HepG2 (cell line): ENCODE measurements around the gene SPAG9. TPM values are rescaled to one million over a fixed set of nuclear protein-coding genes. Genes with fewer than 3 reads are reported as not detected.

ENCODE experiments used
- CREB1 ChIP-seq, 2 experiments: fragments of 450-650 bp in 1 of 2; IDR thresholded peaks; 2 replicates each; pipeline ENCODE4 v1.6.1; 2016 to 2017; ENCODE audit warnings: control low read depth in 1 of 2, mild to moderate bottlenecking in 1 of 2, missing compliant biosample characterization in 1 of 2, missing genetic modification characterization in 1 of 2
- EP300 ChIP-seq, 3 experiments: sonication (generic) in 1 of 3; formaldehyde crosslinking in 1 of 3; IDR thresholded peaks; 2 replicates each; pipeline versions ENCODE4 v1.5.1 to v1.6.1; 2011 to 2020; ENCODE audit warnings: low read depth in 2 of 3, low read length in 2 of 3, borderline replicate concordance in 1 of 3, improper control_type of control experiment in 1 of 3, mild to moderate bottlenecking in 1 of 3, missing genetic modification reagents in 1 of 3, moderate library complexity in 1 of 3
- GATAD2A ChIP-seq: IDR thresholded peaks from 2 replicates; pipeline ENCODE4 v1.6.1; 2016
- HMG20B ChIP-seq: conservative IDR thresholded peaks from 2 replicates; pipeline ENCODE4 v1.6.1; 2016; ENCODE audit warnings: missing genetic modification reagents, missing compliant biosample characterization
- SALL1 ChIP-seq: sonication (generic); formaldehyde crosslinking; IDR thresholded peaks from 2 replicates; pipeline ENCODE4 v1.8.0; 2022; ENCODE audit warnings: mild to moderate bottlenecking, missing genetic modification reagents
- SAP130 ChIP-seq: IDR thresholded peaks from 2 replicates; pipeline ENCODE4 v1.6.1; 2016; ENCODE audit warnings: low read depth
- SOX6 ChIP-seq, 2 experiments: fragments of 450-650 bp in 1 of 2; sonication (generic) in 1 of 2; formaldehyde crosslinking in 1 of 2; IDR thresholded peaks; 2 replicates each; pipeline versions ENCODE4 v1.4.0 to v1.6.1; 2017 to 2020; ENCODE audit warnings: antibody characterized with exemption in 1 of 2, mild to moderate bottlenecking in 1 of 2, missing genetic modification reagents in 1 of 2
- SP140L ChIP-seq: sonication (generic); formaldehyde crosslinking; IDR thresholded peaks from 2 replicates; pipeline ENCODE4 v1.4.0; 2020; ENCODE audit warnings: missing genetic modification reagents, borderline replicate concordance
- TBX2 ChIP-seq: sonication (generic); formaldehyde crosslinking; IDR thresholded peaks from 2 replicates; pipeline ENCODE4 v1.5.0; 2020; ENCODE audit warnings: missing genetic modification reagents, mild to moderate bottlenecking, borderline replicate concordance
- ZFP41 ChIP-seq: sonication (generic); formaldehyde crosslinking; IDR thresholded peaks from 2 replicates; pipeline ENCODE4 v1.4.0; 2020; ENCODE audit warnings: mild to moderate bottlenecking, missing genetic modification reagents, borderline replicate concordance
- ZNF431 ChIP-seq: sonication (generic); formaldehyde crosslinking; IDR thresholded peaks from 2 replicates; pipeline ENCODE4 v1.9.0; 2022; ENCODE audit warnings: missing genetic modification reagents, low read depth, mild to moderate bottlenecking, borderline replicate concordance
- polyA plus RNA-seq, 8 experiments: library from polyadenylated mRNA; depleted of rRNA in 3 of 8; stranded (reverse) in 7 of 8; unstranded in 1 of 8; fragments of >200 nt; fragmentation: Illumina TruSeq in 4 of 8; extraction: Trizol in 4 of 8; gene quantifications; 2 replicates each; pipeline versions ENCODE4 v1.2.1 to v1.2.3, GENCODE V29; 2011 to 2016; ENCODE audit warnings: low read depth in 4 of 8, missing spikeins in 1 of 8, mixed read lengths in 1 of 8; ENCODE audit not compliant: insufficient read depth in 1 of 8
- total RNA-seq, 5 experiments: library from RNA; depleted of rRNA; stranded (reverse); fragments of >200 nt; fragmentation: Illumina TruSeq; extraction: Trizol; gene quantifications; 2 replicates each; pipeline ENCODE4 v1.2.3, GENCODE V29; 2016; ENCODE audit warnings: low read depth in 1 of 5
- TF ChIP-seq, protein P1 (sequence below): sonication (generic); formaldehyde crosslinking; IDR thresholded peaks from 2 replicates; pipeline ENCODE4 v1.4.0; 2020; ENCODE audit warnings: missing genetic modification reagents, mild to moderate bottlenecking, borderline replicate concordance
- TF ChIP-seq, protein P2 (sequence below): IDR thresholded peaks from 2 replicates; pipeline ENCODE4 v1.6.1; 2016; ENCODE audit warnings: low read depth, borderline replicate concordance
- TF ChIP-seq, protein P3 (sequence below): sonication (generic); formaldehyde crosslinking; conservative IDR thresholded peaks from 2 replicates; pipeline ENCODE4 v1.4.0; 2020; ENCODE audit warnings: missing genetic modification reagents
- TF ChIP-seq, protein P4 (sequence below): sonication (generic); formaldehyde crosslinking; conservative IDR thresholded peaks from 2 replicates; pipeline ENCODE4 v1.8.0; 2022; ENCODE audit warnings: mild to moderate bottlenecking, moderate library complexity, missing genetic modification reagents
- TF ChIP-seq, protein P5 (sequence below): IDR thresholded peaks from 2 replicates; pipeline ENCODE4 v1.6.1; 2016

Gene SPAG9
- total and polyA plus RNA-seq, 2 of the 13 experiments (the other 11 are each of a cell fraction or from before 2014, with no cell fraction given) = 43.2 to 78.6 TPM

DNA sequence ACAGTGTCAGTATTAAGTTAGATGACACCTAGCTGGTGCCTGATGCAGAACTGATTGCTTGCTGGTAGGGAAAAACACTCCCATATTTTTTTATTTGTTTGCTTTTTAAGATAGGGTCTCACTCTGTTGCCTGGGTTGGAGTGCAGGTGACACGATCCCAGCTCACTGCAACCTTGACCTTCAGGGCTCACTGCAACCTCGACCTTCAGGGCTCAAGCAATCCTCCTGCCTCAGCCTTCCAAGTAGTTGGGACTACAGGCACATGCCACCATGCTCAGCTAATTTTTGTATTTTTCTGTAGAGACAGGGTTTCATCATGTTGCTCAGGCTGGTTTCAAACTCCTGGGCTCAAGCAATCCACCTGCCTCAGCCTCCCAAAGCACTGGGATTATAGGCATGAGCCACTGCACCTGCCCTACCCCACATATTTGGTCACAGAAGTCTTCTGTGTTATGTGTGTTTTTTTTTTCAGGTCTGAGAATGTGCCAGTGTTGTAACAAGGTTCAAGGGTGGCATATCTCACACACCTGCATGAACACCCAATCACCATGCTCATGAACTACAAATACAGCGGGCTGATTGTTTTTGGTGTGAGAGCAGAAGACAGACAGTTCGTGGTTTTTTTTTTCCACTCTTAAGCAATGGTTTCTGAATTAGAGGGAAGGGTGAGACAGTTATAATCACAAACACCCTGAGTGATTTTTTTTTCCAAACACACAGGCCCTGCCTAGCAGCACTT is 22.8 kb downstream of the SPAG9 start (continued):
- TF ChIP-seq, protein P1, sequence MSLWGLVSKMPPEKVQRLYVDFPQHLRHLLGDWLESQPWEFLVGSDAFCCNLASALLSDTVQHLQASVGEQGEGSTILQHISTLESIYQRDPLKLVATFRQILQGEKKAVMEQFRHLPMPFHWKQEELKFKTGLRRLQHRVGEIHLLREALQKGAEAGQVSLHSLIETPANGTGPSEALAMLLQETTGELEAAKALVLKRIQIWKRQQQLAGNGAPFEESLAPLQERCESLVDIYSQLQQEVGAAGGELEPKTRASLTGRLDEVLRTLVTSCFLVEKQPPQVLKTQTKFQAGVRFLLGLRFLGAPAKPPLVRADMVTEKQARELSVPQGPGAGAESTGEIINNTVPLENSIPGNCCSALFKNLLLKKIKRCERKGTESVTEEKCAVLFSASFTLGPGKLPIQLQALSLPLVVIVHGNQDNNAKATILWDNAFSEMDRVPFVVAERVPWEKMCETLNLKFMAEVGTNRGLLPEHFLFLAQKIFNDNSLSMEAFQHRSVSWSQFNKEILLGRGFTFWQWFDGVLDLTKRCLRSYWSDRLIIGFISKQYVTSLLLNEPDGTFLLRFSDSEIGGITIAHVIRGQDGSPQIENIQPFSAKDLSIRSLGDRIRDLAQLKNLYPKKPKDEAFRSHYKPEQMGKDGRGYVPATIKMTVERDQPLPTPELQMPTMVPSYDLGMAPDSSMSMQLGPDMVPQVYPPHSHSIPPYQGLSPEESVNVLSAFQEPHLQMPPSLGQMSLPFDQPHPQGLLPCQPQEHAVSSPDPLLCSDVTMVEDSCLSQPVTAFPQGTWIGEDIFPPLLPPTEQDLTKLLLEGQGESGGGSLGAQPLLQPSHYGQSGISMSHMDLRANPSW = 0 out of 2 replicates have a peak, but pooled peaks have one; percentile 27
- TF ChIP-seq SP140L (CRISPR knock-in tag) = no peak
- TF ChIP-seq SALL1 (CRISPR knock-in tag) = peak; percentile 59
- TF ChIP-seq ZNF431 (CRISPR knock-in tag) = 0 out of 2 replicates have a peak, but pooled peaks have one; percentile 42
- TF ChIP-seq ZFP41 = no peak
- peak; percentile 83 for TF ChIP-seq TBX2 (CRISPR knock-in tag)
- TF ChIP-seq EP300 (IDR thresholded peaks at IDR 0.05; ENCODE audit: low read depth in 2 of 2, low read length in 2 of 2) = peak in 1 of 2 experiments; percentile 20; a peak in 1 of 4 replicates
- TF ChIP-seq EP300 (CRISPR knock-in tag; IDR thresholded peaks at IDR 0.05; ENCODE audit: borderline replicate concordance) = peak; percentile 11; the same call in 1 of the 2 replicates
- 0 out of 2 replicates have a peak, but pooled peaks have one; percentile 29 for TF ChIP-seq HMG20B (CRISPR knock-in tag)
- TF ChIP-seq SAP130 = peak; percentile 32; the same call in 1 of the 2 replicates
- no peak for TF ChIP-seq CREB1 (IDR thresholded peaks at IDR 0.05)
- TF ChIP-seq CREB1 (CRISPR knock-in tag; IDR thresholded peaks at IDR 0.05) = peak; percentile 55
- TF ChIP-seq, protein P2, sequence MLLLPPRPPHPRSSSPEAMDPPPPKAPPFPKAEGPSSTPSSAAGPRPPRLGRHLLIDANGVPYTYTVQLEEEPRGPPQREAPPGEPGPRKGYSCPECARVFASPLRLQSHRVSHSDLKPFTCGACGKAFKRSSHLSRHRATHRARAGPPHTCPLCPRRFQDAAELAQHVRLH (CRISPR knock-in tag) = 0 out of 2 replicates have a peak, but pooled peaks have one; percentile 28
- TF ChIP-seq, protein P3, sequence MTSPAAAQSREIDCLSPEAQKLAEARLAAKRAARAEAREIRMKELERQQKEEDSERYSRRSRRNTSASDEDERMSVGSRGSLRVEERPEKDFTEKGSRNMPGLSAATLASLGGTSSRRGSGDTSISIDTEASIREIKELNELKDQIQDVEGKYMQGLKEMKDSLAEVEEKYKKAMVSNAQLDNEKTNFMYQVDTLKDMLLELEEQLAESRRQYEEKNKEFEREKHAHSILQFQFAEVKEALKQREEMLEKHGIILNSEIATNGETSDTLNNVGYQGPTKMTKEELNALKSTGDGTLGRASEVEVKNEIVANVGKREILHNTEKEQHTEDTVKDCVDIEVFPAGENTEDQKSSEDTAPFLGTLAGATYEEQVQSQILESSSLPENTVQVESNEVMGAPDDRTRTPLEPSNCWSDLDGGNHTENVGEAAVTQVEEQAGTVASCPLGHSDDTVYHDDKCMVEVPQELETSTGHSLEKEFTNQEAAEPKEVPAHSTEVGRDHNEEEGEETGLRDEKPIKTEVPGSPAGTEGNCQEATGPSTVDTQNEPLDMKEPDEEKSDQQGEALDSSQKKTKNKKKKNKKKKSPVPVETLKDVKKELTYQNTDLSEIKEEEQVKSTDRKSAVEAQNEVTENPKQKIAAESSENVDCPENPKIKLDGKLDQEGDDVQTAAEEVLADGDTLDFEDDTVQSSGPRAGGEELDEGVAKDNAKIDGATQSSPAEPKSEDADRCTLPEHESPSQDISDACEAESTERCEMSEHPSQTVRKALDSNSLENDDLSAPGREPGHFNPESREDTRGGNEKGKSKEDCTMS (CRISPR knock-in tag) = no peak
- TF ChIP-seq, protein P4, sequence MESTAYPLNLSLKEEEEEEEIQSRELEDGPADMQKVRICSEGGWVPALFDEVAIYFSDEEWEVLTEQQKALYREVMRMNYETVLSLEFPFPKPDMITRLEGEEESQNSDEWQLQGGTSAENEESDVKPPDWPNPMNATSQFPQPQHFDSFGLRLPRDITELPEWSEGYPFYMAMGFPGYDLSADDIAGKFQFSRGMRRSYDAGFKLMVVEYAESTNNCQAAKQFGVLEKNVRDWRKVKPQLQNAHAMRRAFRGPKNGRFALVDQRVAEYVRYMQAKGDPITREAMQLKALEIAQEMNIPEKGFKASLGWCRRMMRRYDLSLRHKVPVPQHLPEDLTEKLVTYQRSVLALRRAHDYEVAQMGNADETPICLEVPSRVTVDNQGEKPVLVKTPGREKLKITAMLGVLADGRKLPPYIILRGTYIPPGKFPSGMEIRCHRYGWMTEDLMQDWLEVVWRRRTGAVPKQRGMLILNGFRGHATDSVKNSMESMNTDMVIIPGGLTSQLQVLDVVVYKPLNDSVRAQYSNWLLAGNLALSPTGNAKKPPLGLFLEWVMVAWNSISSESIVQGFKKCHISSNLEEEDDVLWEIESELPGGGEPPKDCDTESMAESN (CRISPR knock-in tag) = 0 out of 2 replicates have a peak, but pooled peaks have one; percentile 38
- no peak for TF ChIP-seq SOX6 (IDR thresholded peaks at IDR 0.05)
- TF ChIP-seq SOX6 (CRISPR knock-in tag; IDR thresholded peaks at IDR 0.05) = peak; percentile 75
- TF ChIP-seq GATAD2A (CRISPR knock-in tag) = peak; percentile 72
- TF ChIP-seq, protein P5, sequence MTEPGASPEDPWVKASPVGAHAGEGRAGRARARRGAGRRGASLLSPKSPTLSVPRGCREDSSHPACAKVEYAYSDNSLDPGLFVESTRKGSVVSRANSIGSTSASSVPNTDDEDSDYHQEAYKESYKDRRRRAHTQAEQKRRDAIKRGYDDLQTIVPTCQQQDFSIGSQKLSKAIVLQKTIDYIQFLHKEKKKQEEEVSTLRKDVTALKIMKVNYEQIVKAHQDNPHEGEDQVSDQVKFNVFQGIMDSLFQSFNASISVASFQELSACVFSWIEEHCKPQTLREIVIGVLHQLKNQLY (CRISPR knock-in tag) = 0 out of 2 replicates have a peak, but pooled peaks have one; percentile 35
